H1 (cell line): ENCODE measurements around the gene PELI2. TPM values are rescaled to one million over a fixed set of nuclear protein-coding genes. Genes with fewer than 3 reads are reported as not detected.

Source experiments
- CTCF ChIA-PET: fragments of 300-600 bp; sonication (Branson Sonifier 250); formaldehyde crosslinking; loops from one replicate; lab custom pipeline; 2021; ENCODE audit not compliant: partially characterized antibody; lab: Charles Lee
- POLR2A ChIA-PET: fragments of 300-600 bp; sonication (Branson Sonifier 250); formaldehyde crosslinking; loops from one replicate; lab custom pipeline; 2021; ENCODE audit warnings: inconsistent platforms; ENCODE audit not compliant: partially characterized antibody; lab: Charles Lee
- DNase-seq, 2 experiments: peaks; one replicate each; pipeline versions ENCODE4 v3.0.0 to v3.0.0-alpha.2; 2010 to 2022; ENCODE audit warnings: low spot score in 2 of 2, low read depth in 1 of 2, mixed read lengths in 1 of 2
- FAIRE-seq: peaks from 2 replicates; lab custom pipeline; 2011; peaks lifted over from hg19 to GRCh38; lab: Jason Lieb, UNC
- H2AFZ ChIP-seq: 2 replicates; pipeline ENCODE4 v1.8.1; 2012; ENCODE audit warnings: low read length, inconsistent platforms
- H2AK5ac ChIP-seq: 2 replicates; pipeline ENCODE4 v1.6.1; 2013; ENCODE audit warnings: low read depth, low read length
- H2BK120ac ChIP-seq: replicated peaks from 2 replicates; pipeline ENCODE3; 2013; ENCODE audit warnings: low read depth, low read length, inconsistent platforms
- H2BK12ac ChIP-seq: 2 replicates; pipeline ENCODE4 v1.6.1; 2013; ENCODE audit warnings: low read depth, low read length
- H2BK15ac ChIP-seq: 2 replicates; pipeline ENCODE4 v1.6.1; 2013; ENCODE audit warnings: low read length
- H2BK20ac ChIP-seq: 2 replicates; pipeline ENCODE4 v1.6.1; 2013; ENCODE audit warnings: low read length
- H2BK5ac ChIP-seq: 2 replicates; pipeline ENCODE4 v1.6.1; 2013; ENCODE audit warnings: low read depth, low read length
- H3K14ac ChIP-seq: 2 replicates; pipeline ENCODE4 v1.6.1; 2013; ENCODE audit warnings: inconsistent platforms; ENCODE audit not compliant: insufficient read length
- H3K18ac ChIP-seq: 2 replicates; pipeline ENCODE4 v1.6.1; 2013; ENCODE audit warnings: low read length; ENCODE audit errors: extremely low read depth
- H3K23ac ChIP-seq: 2 replicates; pipeline ENCODE4 v1.6.1; 2013; ENCODE audit warnings: inconsistent platforms; ENCODE audit not compliant: insufficient read length
- H3K23me2 ChIP-seq: 2 replicates; pipeline ENCODE4 v1.6.1; 2013; ENCODE audit warnings: low read depth, low read length
- H3K27ac ChIP-seq: 2 replicates; pipeline ENCODE4 v1.6.1; 2011; ENCODE audit warnings: low read depth, low read length, inconsistent platforms
- H3K27me3 ChIP-seq, 4 experiments: replicated peaks in 1 of 4; 1 replicate in 1 of 4; 2 replicates in 3 of 4; pipeline versions ENCODE4 v1.6.1 to v1.8.1; 2011 to 2013; ENCODE audit warnings: low read length in 3 of 4, mild to moderate bottlenecking in 3 of 4, inconsistent platforms in 2 of 4, mixed read lengths in 2 of 4, moderate library complexity in 1 of 4; ENCODE audit not compliant: control insufficient read depth in 3 of 4, insufficient read depth in 3 of 4; ENCODE audit errors: extremely low read depth in 1 of 4
- H3K36me3 ChIP-seq, 4 experiments: 2 replicates each; pipeline versions ENCODE4 v1.6.1 to v1.8.1; 2011 to 2013; ENCODE audit warnings: mild to moderate bottlenecking in 4 of 4, low read length in 3 of 4, moderate library complexity in 2 of 4, control low read depth in 1 of 4, inconsistent platforms in 1 of 4; ENCODE audit not compliant: insufficient read depth in 4 of 4, control insufficient read depth in 2 of 4
- H3K4ac ChIP-seq: replicated peaks from 2 replicates; pipeline ENCODE3; 2013; ENCODE audit warnings: low read length, low read depth, mixed read lengths, inconsistent platforms; ENCODE audit not compliant: insufficient read length
- H3K4me1 ChIP-seq, 4 experiments: replicated peaks in 1 of 4; 1 replicate in 1 of 4; 2 replicates in 3 of 4; pipeline versions ENCODE4 v1.6.1 to v1.8.1; 2011 to 2013; ENCODE audit warnings: low read length in 3 of 4, inconsistent platforms in 2 of 4, mixed read lengths in 1 of 4; ENCODE audit not compliant: insufficient read depth in 4 of 4, control insufficient read depth in 3 of 4
- H3K4me2 ChIP-seq, 2 experiments: 2 replicates each; pipeline versions ENCODE4 v1.6.1 to v1.8.1; 2011 to 2013; ENCODE audit warnings: low read depth in 2 of 2, low read length in 2 of 2, control low read depth in 1 of 2, inconsistent platforms in 1 of 2, mild to moderate bottlenecking in 1 of 2; ENCODE audit not compliant: insufficient read depth in 1 of 2
- H3K4me3 ChIP-seq, 4 experiments: fragments of 200-600, 300-600 bp in 1 of 4; sonication (generic), shearing (Covaris generic), sonication (Bioruptor Twin) in 1 of 4; 2 replicates each; pipeline versions ENCODE4 v1.5.1 to v1.8.1; 2011 to 2016; ENCODE audit warnings: low read length in 4 of 4, low read depth in 3 of 4, control low read depth in 2 of 4, inconsistent platforms in 2 of 4, mild to moderate bottlenecking in 2 of 4, mixed read lengths in 1 of 4, moderate library complexity in 1 of 4; ENCODE audit not compliant: insufficient read depth in 2 of 4; ENCODE audit errors: extremely low read depth in 1 of 4
- H3K56ac ChIP-seq: replicated peaks from 2 replicates; pipeline ENCODE3; 2013; ENCODE audit warnings: low read depth, mild to moderate bottlenecking, mixed read lengths, low read length, inconsistent platforms; ENCODE audit not compliant: insufficient read length
- H3K79me1 ChIP-seq: 2 replicates; pipeline ENCODE4 v1.6.1; 2013; ENCODE audit warnings: low read depth, low read length, control low read depth
- H3K79me2 ChIP-seq, 2 experiments: 2 replicates each; pipeline versions ENCODE4 v1.6.1 to v1.8.1; 2012 to 2013; ENCODE audit warnings: low read length in 2 of 2, mild to moderate bottlenecking in 2 of 2, inconsistent platforms in 1 of 2; ENCODE audit not compliant: insufficient read depth in 2 of 2, control insufficient read depth in 1 of 2
- H3K9ac ChIP-seq, 4 experiments: replicated peaks in 1 of 4; 1 replicate in 1 of 4; 2 replicates in 3 of 4; pipeline versions ENCODE4 v1.6.1 to v1.8.1; 2011 to 2013; ENCODE audit warnings: low read depth in 3 of 4, low read length in 3 of 4, control low read depth in 2 of 4, mild to moderate bottlenecking in 2 of 4, moderate library complexity in 2 of 4, inconsistent platforms in 1 of 4; ENCODE audit errors: extremely low read depth in 1 of 4
- H3K9me3 ChIP-seq, 2 experiments: 2 replicates each; pipeline versions ENCODE4 v1.6.1 to v1.8.1; 2012 to 2013; ENCODE audit warnings: mild to moderate bottlenecking in 2 of 2, moderate library complexity in 2 of 2, control low read depth in 1 of 2, inconsistent platforms in 1 of 2, low read depth in 1 of 2, low read length in 1 of 2, mixed read lengths in 1 of 2; ENCODE audit not compliant: insufficient read depth in 2 of 2
- H4K20me1 ChIP-seq, 2 experiments: replicated peaks in 1 of 2; 2 replicates each; pipeline versions ENCODE3 to v1.8.1; 2011 to 2013; ENCODE audit warnings: inconsistent platforms in 2 of 2, low read length in 2 of 2, mild to moderate bottlenecking in 1 of 2; ENCODE audit not compliant: insufficient read depth in 2 of 2, control insufficient read depth in 1 of 2
- H4K5ac ChIP-seq: 2 replicates; pipeline ENCODE4 v1.6.1; 2013; ENCODE audit warnings: low read length, low read depth, mixed read lengths, inconsistent platforms; ENCODE audit not compliant: insufficient read length
- H4K8ac ChIP-seq: 2 replicates; pipeline ENCODE4 v1.8.0; 2013; ENCODE audit warnings: mild to moderate bottlenecking, moderate library complexity, low read length, inconsistent platforms; ENCODE audit not compliant: insufficient read depth; ENCODE audit errors: extremely low read depth
- H4K91ac ChIP-seq: replicated peaks from 2 replicates; pipeline ENCODE3; 2013; ENCODE audit warnings: low read length, mixed read lengths, inconsistent platforms; ENCODE audit not compliant: insufficient read length
- ASH2L ChIP-seq: fragments of 200-600, 300-600 bp; sonication (generic); IDR thresholded peaks from one replicate; pipeline ENCODE4 v1.7.1; 2017; ENCODE audit warnings: low read length
- ATF3 ChIP-seq: IDR thresholded peaks from 2 replicates; pipeline ENCODE4 v1.6.1; 2011; ENCODE audit warnings: low read depth, mild to moderate bottlenecking, low read length; ENCODE audit not compliant: insufficient read depth
- BRCA1 ChIP-seq: IDR thresholded peaks from 2 replicates; pipeline ENCODE4 v1.6.1; 2012; ENCODE audit warnings: low read depth, low read length, improper control_type of control experiment
- CBX8 ChIP-seq: fragments of 300-800, 300-1000 bp; sonication (generic); IDR thresholded peaks from 2 replicates; pipeline ENCODE4 v1.7.1; 2016; ENCODE audit warnings: low read depth, low read length, borderline replicate concordance
- EZH2 ChIP-seq: fragments of 200-600 bp; sonication (generic); IDR thresholded peaks from 2 replicates; pipeline ENCODE4 v1.7.1; 2012; ENCODE audit warnings: low read depth, mild to moderate bottlenecking, moderate library complexity, low read length, inconsistent platforms; ENCODE audit not compliant: severe bottlenecking
- HDAC2 ChIP-seq, 2 experiments: fragments of 300-600 bp in 1 of 2; sonication (generic) in 1 of 2; IDR thresholded peaks; 2 replicates each; pipeline ENCODE4 v1.6.1; 2011 to 2012; ENCODE audit warnings: low read depth in 2 of 2, low read length in 2 of 2, mild to moderate bottlenecking in 2 of 2, moderate library complexity in 2 of 2, borderline replicate concordance in 1 of 2, inconsistent platforms in 1 of 2
- PHF8 ChIP-seq: fragments of 200-600 bp; sonication (generic); conservative IDR thresholded peaks from 2 replicates; pipeline ENCODE4 v1.7.1; 2012; ENCODE audit warnings: low read depth, mild to moderate bottlenecking, inconsistent platforms, low read length, moderate library complexity
- SAP30 ChIP-seq: fragments of 300-600 bp; sonication (generic); IDR thresholded peaks from 2 replicates; pipeline ENCODE4 v1.7.1; 2012; ENCODE audit warnings: low read length, moderate library complexity, mild to moderate bottlenecking, inconsistent platforms; ENCODE audit not compliant: insufficient read depth, insufficient replicate concordance
- SP4 ChIP-seq: IDR thresholded peaks from 2 replicates; pipeline ENCODE4 v1.6.1; 2012; ENCODE audit warnings: low read length, inconsistent platforms
- SUZ12 ChIP-seq: fragments of 200-600 bp; sonication (generic); IDR thresholded peaks from 2 replicates; pipeline ENCODE4 v1.6.1; 2012; ENCODE audit warnings: mild to moderate bottlenecking, inconsistent platforms, low read length, moderate library complexity, mixed read lengths
- TCF12 ChIP-seq: IDR thresholded peaks from 2 replicates; pipeline ENCODE4 v1.6.1; 2011; ENCODE audit warnings: low read depth, mild to moderate bottlenecking, low read length
- TEAD4 ChIP-seq: IDR thresholded peaks from 2 replicates; pipeline ENCODE4 v1.6.1; 2012; ENCODE audit warnings: low read depth, low read length, inconsistent platforms, mixed read lengths
- ZNF274 ChIP-seq: IDR thresholded peaks from 2 replicates; pipeline ENCODE4 v1.7.0; 2012; ENCODE audit warnings: low read length, borderline replicate concordance; ENCODE audit errors: extremely low read depth
- WGBS, 2 experiments: shearing (Covaris generic) in 1 of 2; methylation state at CpG; one replicate each; pipeline versions ENCODE4 v1.1.6 to v1.1.7; 2013 to 2015; ENCODE audit warnings: low lambda C conversion rate in 2 of 2, mixed read lengths in 2 of 2, inconsistent platforms in 1 of 2, low coverage in 1 of 2, missing lambda C conversion rate in 1 of 2; ENCODE audit not compliant: insufficient replicate concordance in 2 of 2, insufficient coverage in 1 of 2, insufficient read length in 1 of 2; ENCODE audit errors: extremely low coverage in 1 of 2, missing lambda C conversion rate in 1 of 2; 5-methylcytosine and 5-hydroxymethylcytosine counted together
- polyA plus RNA-seq, 7 experiments: library from polyadenylated mRNA; depleted of rRNA in 3 of 7; stranded (reverse) in 5 of 7; unstranded in 2 of 7; fragments of >200 nt in 5 of 7; fragments of 200-250 nt in 2 of 7; gene quantifications; 1 replicate in 5 of 7; 2 replicates in 1 of 7; 4 replicates in 1 of 7; pipeline versions ENCODE4 v1.2.1 to v1.2.3, GENCODE V29; 2011 to 2013; ENCODE audit warnings: missing spikeins in 2 of 7, mixed read lengths in 2 of 7
- total RNA-seq: library from RNA; stranded (reverse); fragmentation: NEBNext Ultra II Directional; extraction: Animal tissue kit (Norgen Biotek cat#: 25700); gene quantifications from 2 replicates; pipeline ENCODE4 v1.2.1, GENCODE V29; 2021

Gene PELI2
- total and polyA plus RNA-seq, 2 of the 8 experiments (the other 6 are each of a cell fraction or from before 2014, with no cell fraction given) = 14.6 to 25.7 TPM

DNA sequence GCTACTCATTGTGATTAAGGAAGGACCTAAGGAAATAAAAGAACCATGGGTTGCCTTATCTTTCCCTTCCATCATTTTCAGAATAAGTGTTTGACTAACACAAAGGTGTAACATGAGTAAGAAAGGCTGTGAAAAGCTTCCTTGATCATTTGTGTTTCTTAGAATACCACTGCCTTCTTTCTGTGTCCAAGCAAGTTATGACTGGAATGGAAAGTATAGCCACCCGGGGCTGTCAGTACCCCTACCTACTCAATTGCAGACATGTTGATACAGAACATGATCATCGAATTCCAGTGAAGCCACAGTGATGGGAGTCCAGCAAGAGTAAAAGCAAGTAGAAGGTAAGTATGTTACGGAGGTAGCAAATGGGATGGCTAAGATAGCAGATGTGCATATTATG is 209.8 kb downstream of the PELI2 start:
- H4K91ac ChIP-seq = no peak overlapping the region
- WGBS, 2 experiments = 88% methylated on average over 3 of the region's 3 CpGs; no CpG with 5 or more reads in 1 of the 2 experiments
- H3K23me2 ChIP-seq = no peaks in the 10 kb centered on the region
- H3K79me1 ChIP-seq = no peaks in the 10 kb centered on the region
- H3K27ac ChIP-seq = no peak overlapping the region
- H4K5ac ChIP-seq = no peak overlapping the region
- POLR2A ChIA-PET = no interaction called here
- H2BK12ac ChIP-seq = no peak overlapping the region
- no peak overlapping the region for H2BK20ac ChIP-seq
- H3K4ac ChIP-seq = no peak overlapping the region
- no peak overlapping the region for H3K4me2 ChIP-seq
- no peak overlapping the region for H3K18ac ChIP-seq
- H3K56ac ChIP-seq = no peak overlapping the region
- no peak overlapping the region for H4K8ac ChIP-seq
- H3K79me2 ChIP-seq = no peaks in the 10 kb centered on the region
- H3K36me3 ChIP-seq = no peaks in the 10 kb centered on the region
- FAIRE-seq = no peak
- no peak overlapping the region for H2AFZ ChIP-seq
- no peak overlapping the region for H2BK5ac ChIP-seq
- no peaks in the 10 kb centered on the region for H3K27me3 ChIP-seq
- no peak for DNase-seq
- no peaks in the 10 kb centered on the region for H4K20me1 ChIP-seq
- H3K23ac ChIP-seq = no peak overlapping the region
- no peak overlapping the region for H2BK15ac ChIP-seq
- no peak overlapping the region for H3K9ac ChIP-seq
- H2BK120ac ChIP-seq = no peak overlapping the region
- H3K9me3 ChIP-seq = no peaks in the 10 kb centered on the region
- CTCF ChIA-PET = interaction anchor here (1.1 kb wide), 1 partner anchor 26 kb away, joined by 3 read pairs; no protein-coding TSS in a partner anchor
- no peak overlapping the region for H3K14ac ChIP-seq
- no peaks in the 10 kb centered on the region for H3K4me1 ChIP-seq
- H2AK5ac ChIP-seq = no peak overlapping the region
- H3K4me3 ChIP-seq = no peak overlapping the region
- no peak for TF ChIP-seq SP4
- no peak for TF ChIP-seq BRCA1
- TF ChIP-seq SAP30 = no peak
- no peak for TF ChIP-seq SUZ12
- TF ChIP-seq TEAD4 = no peak
- TF ChIP-seq ASH2L = no peak
- no peak for TF ChIP-seq ZNF274
- no peak for TF ChIP-seq PHF8
- no peak for TF ChIP-seq EZH2
- no peak for TF ChIP-seq HDAC2 (IDR thresholded peaks at IDR 0.05; ENCODE audit: borderline replicate concordance in 1 of 2, low read depth in 2 of 2, low read length in 2 of 2)
- no peak for TF ChIP-seq ATF3
- no peak for TF ChIP-seq CBX8
- no peak for TF ChIP-seq TCF12
